ENCODE measurements around the gene CLDN22. TPM values are rescaled to one million over a fixed set of nuclear protein-coding genes. Genes with fewer than 3 reads are reported as not detected.

The CLDN22 gene
- total RNA-seq, 1 donor from 2014 or later, result not detected

GRCh38 chr4:183295711-183296110 is 24.4 kb downstream of the CLDN22 start:
- ATAC-seq (ENCODE audit: poor library complexity) (no peak), DNase-seq (no peak)
- intact Hi-C loops (cut with DNase I), result no loop called here

- DNase-seq, result no peak
- intact Hi-C loops (cut with DNase I), result no loop called here
- no peak for ATAC-seq (ENCODE audit: poor library complexity)
Observed at GRCh38 chr4:183291070-183291469, 29.0 kb downstream of the CLDN22 start.

GRCh38 chr4:183289688-183290087 is 30.4 kb downstream of the CLDN22 start:
- DNase-seq (no peak), ATAC-seq (ENCODE audit: poor library complexity) (no peak)
- intact Hi-C loops (cut with DNase I), result no loop called here

GRCh38 chr4:183288955-183289354 is 31.1 kb downstream of the CLDN22 start:
- intact Hi-C loops (cut with DNase I), result no loop called here
- ATAC-seq (ENCODE audit: poor library complexity) (no peak), DNase-seq (no peak)

GRCh38 chr4:183287677-183288076 is 32.4 kb downstream of the CLDN22 start:
- ATAC-seq (ENCODE audit: poor library complexity) (no peak), DNase-seq (no peak)
- intact Hi-C loops (cut with DNase I), result no loop called here

- intact Hi-C loops (cut with DNase I), result no loop called here
- DNase-seq (no peak), ATAC-seq (ENCODE audit: poor library complexity) (no peak)
Observed at GRCh38 chr4:183287309-183287659, 32.8 kb downstream of the CLDN22 start.

GRCh38 chr4:183286590-183287308 is 33.3 kb downstream of the CLDN22 start:
- DNase-seq (no peak), ATAC-seq (ENCODE audit: poor library complexity) (no peak)
- intact Hi-C loops (cut with DNase I), result no loop called here

- no peak for ATAC-seq (ENCODE audit: poor library complexity)
- intact Hi-C loops (cut with DNase I), result no loop called here
- no peak for DNase-seq
Observed at GRCh38 chr4:183285886-183286285, 34.2 kb downstream of the CLDN22 start.

- intact Hi-C loops (cut with DNase I), result no loop called here
- no peak for DNase-seq
- ATAC-seq (ENCODE audit: poor library complexity), result no peak
Observed at GRCh38 chr4:183284965-183285364, 35.1 kb downstream of the CLDN22 start.

- intact Hi-C loops (cut with DNase I), result no loop called here
- ATAC-seq (ENCODE audit: poor library complexity), result no peak
- DNase-seq, result no peak
Observed at GRCh38 chr4:183284258-183284785, 35.8 kb downstream of the CLDN22 start.

GRCh38 chr4:183276106-183276505 is 44.0 kb downstream of the CLDN22 start:
- DNase-seq (no peak), ATAC-seq (ENCODE audit: poor library complexity) (no peak)
- intact Hi-C loops (cut with DNase I), result no loop called here

GRCh38 chr4:183272384-183272783 is 47.7 kb downstream of the CLDN22 start:
- no peak for ATAC-seq (ENCODE audit: poor library complexity)
- intact Hi-C loops (cut with DNase I), result no loop called here
- DNase-seq, result no peak

- ATAC-seq (ENCODE audit: poor library complexity), result no peak
- intact Hi-C loops (cut with DNase I), result no loop called here
Observed at GRCh38 chr4:183268556-183268955, 51.5 kb downstream of the CLDN22 start.

More at GRCh38 chr4:183268556-183268955, 51.5 kb downstream of the CLDN22 start:
- DNase-seq, result no peak

Other genes starting within 250 kb of the CLDN22 start
- gene WWC2, start 221.0 kb downstream of the CLDN22 start, total RNA-seq, result 34.4 TPM
- gene CLDN24, start 2.1 kb upstream of the CLDN22 start, total RNA-seq, result not detected
- 8.7 TPM for gene CDKN2AIP, start 124.4 kb upstream of the CLDN22 start, total RNA-seq
- gene ING2, start 184.8 kb upstream of the CLDN22 start, total RNA-seq, result 7.0 TPM

Measured in Right ventricle myocardium superior (tissue), 1 donor.